NCI-H2196 (cell line): ENCODE results near the gene RASGRF2.
"Not testable (repeated sequence)": the region's sequence is repeated elsewhere in the genome, so short reads cannot be mapped to it uniquely, and the experiment has no call there.

Experiments
- DNase-seq: peaks from one replicate; lab custom pipeline; 2025; ENCODE audit not compliant: unreplicated experiment; lab: John Stamatoyannopoulos, UW

Gene RASGRF2

GRCh38 chr5:81234299-81234698 is 274.1 kb downstream of the RASGRF2 start:
- DNase-seq = no peak

DNA sequence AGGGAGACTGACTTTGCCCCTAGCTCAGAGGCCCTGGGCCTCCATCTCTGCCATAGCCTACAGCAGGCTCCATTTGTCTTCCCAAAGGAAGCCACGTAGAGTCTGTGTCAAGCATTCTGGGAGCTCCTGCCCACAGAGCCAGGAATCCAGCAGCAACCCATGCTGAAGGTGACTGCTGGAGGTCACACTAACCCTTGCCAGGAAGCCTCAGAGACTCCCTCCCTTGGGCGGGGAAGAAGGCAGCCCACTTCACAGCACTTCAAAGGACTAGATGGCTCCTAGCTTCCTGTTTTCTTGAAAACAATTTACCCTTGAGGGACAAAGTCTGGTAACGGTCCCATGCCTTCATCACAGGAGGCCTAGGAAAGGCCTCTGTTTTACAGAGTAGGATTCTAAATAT is 274.6 kb downstream of the RASGRF2 start:
- DNase-seq = no peak

- no peak for DNase-seq
Measured at GRCh38 chr5:81235287-81236072, 275.3 kb downstream of the RASGRF2 start.

DNA sequence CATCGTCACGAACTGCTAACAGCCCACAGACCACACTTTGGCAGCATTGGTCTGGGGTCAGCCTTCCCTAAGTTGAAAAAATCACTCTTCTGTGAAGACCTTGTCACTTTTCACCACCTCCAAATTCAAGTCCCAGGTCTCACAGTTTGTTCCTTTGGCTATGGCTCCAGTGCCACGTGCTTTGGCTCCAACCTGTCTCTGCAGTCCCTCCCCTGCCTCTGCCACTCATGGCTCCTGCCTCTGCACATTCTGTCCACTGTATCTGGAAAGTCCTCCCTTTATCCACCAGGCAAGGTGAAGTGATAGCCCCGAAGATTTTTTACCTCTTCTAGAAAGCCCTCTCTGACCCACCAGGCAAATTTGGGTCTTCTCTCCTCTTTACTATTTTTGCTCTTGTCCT is 278.3 kb downstream of the RASGRF2 start:
- DNase-seq = no peak

- no peak for DNase-seq
Measured at GRCh38 chr5:81239613-81240012, 279.4 kb downstream of the RASGRF2 start.

DNA sequence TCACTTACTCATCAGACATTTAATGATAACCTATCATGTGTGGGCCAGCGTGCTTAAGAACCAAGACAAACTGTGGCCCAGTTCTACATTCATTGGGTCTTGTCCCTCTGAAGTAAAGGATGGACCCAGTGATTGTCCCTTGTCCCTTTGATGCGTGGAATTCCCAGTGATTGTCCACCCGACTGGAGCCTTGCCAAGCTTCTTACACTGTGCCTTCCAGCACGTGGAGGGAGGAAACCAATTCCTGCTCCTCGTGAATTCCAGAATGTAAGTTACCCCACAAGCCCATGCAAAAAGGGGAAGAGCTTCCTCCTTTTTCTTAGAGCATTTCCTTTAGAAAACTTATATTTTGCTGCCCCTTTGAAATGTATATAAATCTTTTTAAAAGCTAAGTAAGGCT is 280.8 kb downstream of the RASGRF2 start:
- DNase-seq = no peak

DNA sequence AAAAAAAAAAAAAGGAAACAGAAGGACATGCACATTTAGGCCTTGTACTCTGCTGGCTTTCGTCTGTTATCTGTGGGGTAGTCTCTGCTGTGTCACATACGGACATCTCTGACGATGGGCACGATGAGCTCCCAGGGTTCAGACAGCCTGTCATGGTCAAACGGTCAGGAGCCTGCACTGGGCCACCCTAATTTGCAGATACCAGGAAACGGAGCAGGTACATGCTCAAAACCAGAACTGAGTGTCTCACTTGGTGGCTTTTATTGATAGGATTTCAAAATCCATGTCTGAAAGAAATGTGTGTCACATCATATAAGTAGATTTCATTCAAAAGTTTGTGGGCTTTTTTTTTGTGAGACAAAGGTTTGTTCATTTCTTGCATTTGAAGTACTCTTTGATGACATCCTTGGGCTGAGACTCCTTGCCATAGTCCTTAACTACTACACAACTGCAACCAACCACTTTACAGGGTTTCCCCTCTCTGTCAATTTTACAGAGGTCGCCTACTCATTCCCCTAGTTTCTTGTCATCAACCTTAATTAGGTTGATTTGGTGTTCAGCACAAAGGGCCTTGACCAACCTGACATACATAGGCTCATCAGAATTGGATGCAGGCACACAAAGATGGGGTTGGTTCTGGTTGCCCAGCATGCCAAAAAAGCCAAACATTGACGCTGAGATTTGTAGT is 281.9 kb downstream of the RASGRF2 start:
- no peak for DNase-seq

GRCh38 chr5:81242906-81243436 is 282.8 kb downstream of the RASGRF2 start:
- DNase-seq = no peak

- DNase-seq = no peak
Measured at GRCh38 chr5:81244451-81244850, 284.3 kb downstream of the RASGRF2 start.

DNA sequence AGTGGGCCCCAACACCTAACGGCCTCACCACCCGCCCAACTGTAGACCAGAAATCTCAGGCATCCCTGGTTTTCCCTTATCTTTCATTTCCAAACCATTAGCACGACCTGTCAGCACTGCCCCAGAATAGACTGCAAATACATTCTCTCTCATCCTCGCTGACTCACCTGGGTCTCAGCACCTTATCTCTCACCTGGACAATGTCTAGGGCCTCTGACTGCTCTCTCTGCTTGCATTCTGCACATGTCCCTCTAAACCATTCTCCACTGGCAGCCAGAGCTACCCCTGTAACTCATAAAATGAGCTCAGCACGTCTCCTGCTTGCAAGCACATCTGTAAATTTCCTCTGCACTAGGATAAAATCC is 285.7 kb downstream of the RASGRF2 start:
- DNase-seq = no peak

DNA sequence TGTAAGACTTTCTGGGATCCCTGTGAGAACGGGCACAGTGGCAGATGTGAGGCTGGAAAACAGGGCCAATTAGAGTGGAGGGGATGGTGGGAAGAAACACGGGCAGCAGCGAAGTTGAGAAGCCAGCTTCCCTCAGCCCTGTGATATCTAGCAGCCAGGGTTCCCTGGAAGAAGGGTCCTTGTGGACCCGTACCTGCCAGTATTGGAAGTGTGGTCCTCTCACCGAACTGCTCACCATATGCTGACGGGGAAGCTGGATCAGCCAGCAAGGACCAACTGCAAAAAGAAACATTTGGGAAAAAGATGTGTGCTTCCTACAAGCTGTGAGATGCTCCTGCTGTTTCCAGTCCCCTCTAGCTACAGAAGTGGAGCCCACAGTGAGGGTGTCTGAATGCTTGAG is 286.5 kb downstream of the RASGRF2 start:
- no peak for DNase-seq

DNA sequence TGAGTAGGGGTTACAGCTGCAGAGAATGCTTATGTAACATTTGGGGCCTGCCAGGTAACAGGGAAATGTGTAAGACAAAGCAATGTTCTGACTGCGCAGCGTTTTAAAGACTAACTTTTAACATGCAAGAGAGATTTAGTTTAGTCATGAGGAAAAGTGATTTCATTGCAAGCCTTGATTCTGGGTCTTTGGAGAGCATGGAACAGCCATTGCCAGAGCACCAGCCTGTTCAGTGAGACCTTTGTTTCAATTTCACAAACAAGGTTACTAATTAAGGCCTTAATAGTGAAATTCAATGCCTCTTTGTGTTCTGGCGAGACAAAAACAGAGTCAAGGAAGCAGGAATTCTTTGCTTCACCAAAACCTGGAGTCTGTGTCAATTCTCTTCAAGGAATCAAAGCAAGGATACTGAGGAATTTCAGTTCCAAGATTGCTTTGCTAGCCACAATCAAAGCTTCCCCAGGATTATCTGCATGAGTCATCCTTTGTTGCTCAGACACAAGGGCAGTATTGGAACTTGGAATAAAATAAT is 287.3 kb downstream of the RASGRF2 start:
- no peak for DNase-seq

- no peak for DNase-seq
Measured at GRCh38 chr5:81249240-81249639, 289.1 kb downstream of the RASGRF2 start.

DNA sequence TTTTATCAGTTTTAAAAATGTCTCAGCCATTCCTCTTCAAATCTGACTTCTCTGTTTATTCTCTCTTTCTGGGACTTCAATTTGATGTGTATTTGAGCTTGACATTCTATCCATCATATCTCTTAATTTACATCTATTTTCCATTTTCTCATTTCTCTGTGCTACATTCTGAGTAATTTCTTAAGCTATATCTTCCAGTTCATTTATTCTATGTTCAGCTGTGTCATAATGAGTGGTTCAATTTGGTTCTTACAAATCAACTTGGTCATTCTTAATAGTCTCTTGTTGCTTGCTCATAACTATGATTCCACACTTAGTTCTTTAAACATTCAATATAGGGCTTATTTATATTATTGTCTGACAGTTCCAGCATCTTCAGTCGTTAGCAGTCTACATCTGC is 289.8 kb downstream of the RASGRF2 start:
- no peak for DNase-seq

DNA sequence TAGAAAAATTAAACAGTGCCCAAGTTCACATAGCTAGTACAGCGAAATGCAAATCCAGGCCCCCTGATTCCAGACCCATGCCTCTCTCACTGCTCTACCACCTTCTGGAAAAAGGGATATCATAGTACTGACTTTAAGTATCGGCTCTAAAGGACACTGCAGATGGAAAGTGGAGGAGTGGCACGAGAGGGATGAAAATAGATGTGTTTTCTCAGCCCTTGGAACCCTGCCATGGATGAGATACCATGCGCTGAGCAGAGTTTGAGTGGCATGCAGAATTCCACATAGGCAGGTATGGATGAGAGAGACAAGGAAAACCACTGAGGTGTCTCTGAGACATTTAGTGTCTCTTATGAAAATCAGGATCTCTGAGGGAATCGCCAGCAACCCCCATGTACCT is 291.8 kb downstream of the RASGRF2 start:
- DNase-seq = no peak

DNA sequence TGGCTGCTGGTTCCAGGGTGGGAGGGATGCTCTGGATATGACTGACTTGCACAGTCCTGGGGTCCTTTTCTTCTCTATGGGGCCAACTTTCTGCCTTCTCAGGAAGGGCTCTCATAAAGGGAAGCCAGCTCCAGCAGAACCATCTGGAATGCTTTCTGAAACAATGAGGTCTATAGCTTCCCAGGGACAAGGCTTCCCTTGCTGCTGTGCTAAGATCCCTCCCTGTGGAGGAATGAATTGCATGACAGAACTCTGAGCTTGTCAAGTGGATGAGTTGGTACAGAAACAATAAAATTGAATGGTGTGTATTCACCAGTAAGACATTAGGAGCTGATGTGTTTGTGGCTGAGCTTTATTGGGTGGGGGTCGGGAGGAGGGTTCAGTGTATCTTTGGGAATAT is 292.7 kb downstream of the RASGRF2 start:
- no peak for DNase-seq

DNA sequence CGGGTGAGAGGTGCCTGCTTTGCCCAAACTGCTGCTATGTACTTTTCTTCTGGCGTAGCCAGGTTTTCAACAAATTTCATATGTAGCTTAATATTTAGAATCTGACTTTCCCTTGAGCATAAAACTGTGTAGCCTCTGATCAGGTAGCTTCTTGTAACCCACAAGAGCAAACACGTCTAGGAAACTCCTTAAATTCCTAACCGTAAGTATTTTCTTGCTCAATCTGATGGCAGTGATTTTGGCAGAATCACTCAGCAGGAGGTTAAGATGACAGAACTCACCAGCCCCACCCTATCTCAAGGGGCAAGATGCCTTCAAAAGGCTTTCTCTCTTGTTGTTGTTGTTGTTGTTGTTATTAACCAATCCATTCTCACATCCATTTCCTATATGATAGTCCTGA is 293.7 kb downstream of the RASGRF2 start:
- DNase-seq = no peak

DNA sequence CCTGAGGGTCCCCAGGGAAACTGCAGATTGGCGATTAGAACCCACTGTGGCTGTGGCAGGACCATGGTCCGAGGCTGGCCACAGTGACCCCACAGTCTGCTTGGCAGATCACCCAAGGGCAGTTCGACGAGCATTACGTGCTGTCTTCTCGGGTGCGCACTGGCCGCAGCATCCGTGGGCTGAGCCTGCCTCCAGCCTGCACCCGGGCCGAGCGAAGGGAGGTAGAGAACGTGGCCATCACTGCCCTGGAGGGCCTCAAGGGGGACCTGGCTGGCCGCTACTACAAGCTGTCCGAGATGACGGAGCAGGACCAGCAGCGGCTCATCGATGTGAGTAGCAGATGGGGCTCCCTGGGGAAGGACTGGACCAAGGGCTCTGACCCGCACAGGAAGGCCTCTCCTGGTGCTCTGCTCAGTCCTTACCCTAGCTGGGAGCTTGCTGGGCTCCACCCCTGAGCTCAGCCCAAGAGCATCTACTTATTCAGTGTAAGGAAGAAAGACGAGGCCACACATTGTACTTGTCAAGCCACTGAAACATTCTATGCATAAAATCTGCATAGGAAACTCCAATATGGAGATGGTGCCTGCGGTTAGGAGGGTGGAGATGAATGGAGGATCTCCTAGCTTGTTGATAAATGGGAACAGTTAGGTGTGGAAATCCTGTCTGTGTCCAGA is 294.9 kb downstream of the RASGRF2 start:
- DNase-seq = no peak

DNA sequence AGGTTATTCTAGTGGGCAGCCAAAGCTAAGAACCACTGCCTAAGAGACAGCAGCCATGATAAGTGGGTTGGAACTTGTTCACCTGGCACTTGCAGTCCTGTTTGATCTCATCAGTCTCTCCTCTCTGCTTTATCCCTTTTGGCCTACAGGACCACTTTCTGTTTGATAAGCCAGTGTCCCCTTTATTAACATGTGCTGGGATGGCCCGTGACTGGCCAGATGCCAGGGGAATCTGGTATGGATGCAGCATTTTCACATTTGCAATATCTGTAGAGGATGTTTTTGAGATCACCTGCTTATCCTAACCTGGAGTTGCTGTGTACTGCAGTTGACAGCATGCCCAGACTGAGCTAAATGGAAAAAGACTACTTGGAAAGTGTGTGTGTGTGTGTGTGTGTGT is 296.6 kb downstream of the RASGRF2 start:
- no peak for DNase-seq

DNA sequence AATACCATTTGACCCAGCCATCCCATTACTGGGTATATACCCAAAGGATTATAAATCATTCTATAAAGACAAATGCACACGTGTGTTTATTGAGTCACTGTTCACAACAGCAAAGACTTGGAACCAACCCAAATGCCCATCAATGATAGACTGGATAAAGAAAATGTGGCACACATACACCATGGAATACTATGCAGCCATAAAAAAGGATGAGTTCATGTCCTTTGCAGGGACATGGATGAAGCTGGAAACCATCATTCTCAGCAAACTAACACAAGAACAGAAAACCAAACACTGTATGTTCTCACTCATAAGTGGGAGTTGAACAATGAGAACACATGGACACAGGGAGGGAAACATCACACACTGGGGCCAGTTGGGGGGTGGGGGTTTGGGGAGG is 302.6 kb downstream of the RASGRF2 start:
- DNase-seq = not testable (repeated sequence)

GRCh38 chr5:81265101-81265500 is 304.9 kb downstream of the RASGRF2 start:
- no peak for DNase-seq
